ENCODE measurements around the gene DDX21. TPM values are rescaled to one million over a fixed set of nuclear protein-coding genes. Genes with fewer than 3 reads are reported as not detected.
A peak's percentile ranks its signal among the peaks of the same experiment; 100 is the strongest.

DDX21 gene
- total and polyA plus RNA-seq, 2 of the 13 experiments (the other 11 are each of a cell fraction or from before 2014, with no cell fraction given), result 52.5 to 147 TPM

GRCh38 chr10:68988530-68989316 lies 32.8 kb downstream of the DDX21 start, which contains the start of gene KIFBP (continued):
- TF ChIP-seq THAP9 (CRISPR knock-in tag; IDR thresholded peaks at IDR 0.05; ENCODE audit: borderline replicate concordance) (peak; percentile 90), ZSCAN31 (CRISPR knock-in tag; IDR thresholded peaks at IDR 0.05; ENCODE audit: low read depth) (peak; percentile 86; the same call in 1 of the 2 replicates), MXI1 (IDR thresholded peaks at IDR 0.05; ENCODE audit: borderline replicate concordance, low read depth, low read length) (peak; percentile 89; the same call in 2 of the 3 replicates), SIN3B (IDR thresholded peaks at IDR 0.05; ENCODE audit: low read length) (no peak), GLI4 (CRISPR knock-in tag; IDR thresholded peaks at IDR 0.05; ENCODE audit: borderline replicate concordance) (0 out of 2 replicates have a peak, but pooled peaks have one; percentile 79), GATAD2A (CRISPR knock-in tag; IDR thresholded peaks at IDR 0.05) (peak; percentile 57), SPEN (CRISPR knock-in tag; IDR thresholded peaks at IDR 0.05; ENCODE audit: low read depth) (peak; percentile 55; the same call in 1 of the 2 replicates), ZNF614 (CRISPR knock-in tag; IDR thresholded peaks at IDR 0.05; ENCODE audit: borderline replicate concordance) (0 out of 2 replicates have a peak, but pooled peaks have one; percentile 34), ZNF317 (CRISPR knock-in tag; IDR thresholded peaks at IDR 0.05) (peak; percentile 64; the same call in 1 of the 2 replicates), NFRKB (IDR thresholded peaks at IDR 0.05) (no peak), HNRNPLL (IDR thresholded peaks at IDR 0.05; ENCODE audit: low read depth, low read length, poor library complexity, severe bottlenecking) (peak; percentile 87), TFE3 (CRISPR knock-in tag; IDR thresholded peaks at IDR 0.05) (0 out of 2 replicates have a peak, but pooled peaks have one; percentile 32), MAZ (IDR thresholded peaks at IDR 0.05; ENCODE audit: borderline replicate concordance, low read depth, low read length) (no peak), MAZ (CRISPR knock-in tag; IDR thresholded peaks at IDR 0.05; ENCODE audit: low read depth) (peak; percentile 79), DR1 (CRISPR knock-in tag; IDR thresholded peaks at IDR 0.05) (0 out of 2 replicates have a peak, but pooled peaks have one; percentile 37), MTERF4 (CRISPR knock-in tag; IDR thresholded peaks at IDR 0.05) (peak; percentile 93), ZFX (CRISPR knock-in tag; IDR thresholded peaks at IDR 0.05; ENCODE audit: low read depth) (peak; percentile 98), RCOR2 (CRISPR knock-in tag; IDR thresholded peaks at IDR 0.05) (peak; percentile 63), PATZ1 (CRISPR knock-in tag; IDR thresholded peaks at IDR 0.05) (peak; percentile 22; the same call in 1 of the 2 replicates), ZNF441 (CRISPR knock-in tag; IDR thresholded peaks at IDR 0.05; ENCODE audit: borderline replicate concordance) (peak; percentile 73; the same call in 1 of the 2 replicates), SALL1 (CRISPR knock-in tag; IDR thresholded peaks at IDR 0.05) (peak; percentile 73; the same call in 1 of the 2 replicates)

Measured in HepG2 (cell line).